ENCODE measurements around the gene GREB1L.

The GREB1L gene

DNA sequence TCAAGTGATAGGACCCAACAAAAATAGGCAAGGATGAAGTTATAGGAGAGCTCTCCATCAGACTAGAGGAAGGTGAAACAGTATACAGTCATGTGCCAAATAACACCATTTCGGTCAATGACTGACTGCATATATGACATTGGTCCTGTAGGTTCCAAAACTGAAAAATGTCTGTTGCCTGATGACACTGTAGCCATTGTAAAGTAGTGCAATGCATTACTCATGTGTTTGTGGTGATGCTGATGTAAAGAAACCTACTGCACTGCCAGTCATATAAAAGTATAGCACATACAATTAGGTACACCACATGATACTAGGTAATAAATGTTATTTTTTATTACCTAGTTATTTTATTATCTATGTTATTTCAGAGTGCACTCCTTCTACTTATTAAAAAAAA, 147.9 kb downstream of the GREB1L start:
- TF ChIP-seq EZH2phosphoT487 (IDR thresholded peaks at IDR 0.05; ENCODE audit: low read depth) = no peak
- TF ChIP-seq, protein P1, sequence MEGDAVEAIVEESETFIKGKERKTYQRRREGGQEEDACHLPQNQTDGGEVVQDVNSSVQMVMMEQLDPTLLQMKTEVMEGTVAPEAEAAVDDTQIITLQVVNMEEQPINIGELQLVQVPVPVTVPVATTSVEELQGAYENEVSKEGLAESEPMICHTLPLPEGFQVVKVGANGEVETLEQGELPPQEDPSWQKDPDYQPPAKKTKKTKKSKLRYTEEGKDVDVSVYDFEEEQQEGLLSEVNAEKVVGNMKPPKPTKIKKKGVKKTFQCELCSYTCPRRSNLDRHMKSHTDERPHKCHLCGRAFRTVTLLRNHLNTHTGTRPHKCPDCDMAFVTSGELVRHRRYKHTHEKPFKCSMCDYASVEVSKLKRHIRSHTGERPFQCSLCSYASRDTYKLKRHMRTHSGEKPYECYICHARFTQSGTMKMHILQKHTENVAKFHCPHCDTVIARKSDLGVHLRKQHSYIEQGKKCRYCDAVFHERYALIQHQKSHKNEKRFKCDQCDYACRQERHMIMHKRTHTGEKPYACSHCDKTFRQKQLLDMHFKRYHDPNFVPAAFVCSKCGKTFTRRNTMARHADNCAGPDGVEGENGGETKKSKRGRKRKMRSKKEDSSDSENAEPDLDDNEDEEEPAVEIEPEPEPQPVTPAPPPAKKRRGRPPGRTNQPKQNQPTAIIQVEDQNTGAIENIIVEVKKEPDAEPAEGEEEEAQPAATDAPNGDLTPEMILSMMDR (IDR thresholded peaks at IDR 0.05; ENCODE audit: low read depth, low read length) = no peak
- Histone ChIP-seq H3K4me1 (ENCODE audit: low read length) (no peaks in the 10 kb centered on the region), H3K9me3 (ENCODE audit: insufficient read depth, low read length) (no peaks in the 10 kb centered on the region), H3K4me2 (ENCODE audit: low read length) (no peak overlapping the region), H2AFZ (ENCODE audit: low read depth, low read length) (peak overlapping the region; percentile 6; the same call in 1 of the 2 replicates), H3K9ac (ENCODE audit: low read length) (no peak overlapping the region), H3K79me2 (ENCODE audit: low read length) (no peaks in the 10 kb centered on the region), H3K27me3 (ENCODE audit: low read depth, low read length) (no peaks in the 10 kb centered on the region), H3K27ac (ENCODE audit: low read length) (no peak overlapping the region), H4K20me1 (ENCODE audit: insufficient read depth, low read length) (no peaks in the 10 kb centered on the region), H3K4me3 (ENCODE audit: low read length) (no peak overlapping the region), H3K36me3 (replicated peaks; ENCODE audit: low read depth, low read length) (no peaks in the 10 kb centered on the region)

DNA sequence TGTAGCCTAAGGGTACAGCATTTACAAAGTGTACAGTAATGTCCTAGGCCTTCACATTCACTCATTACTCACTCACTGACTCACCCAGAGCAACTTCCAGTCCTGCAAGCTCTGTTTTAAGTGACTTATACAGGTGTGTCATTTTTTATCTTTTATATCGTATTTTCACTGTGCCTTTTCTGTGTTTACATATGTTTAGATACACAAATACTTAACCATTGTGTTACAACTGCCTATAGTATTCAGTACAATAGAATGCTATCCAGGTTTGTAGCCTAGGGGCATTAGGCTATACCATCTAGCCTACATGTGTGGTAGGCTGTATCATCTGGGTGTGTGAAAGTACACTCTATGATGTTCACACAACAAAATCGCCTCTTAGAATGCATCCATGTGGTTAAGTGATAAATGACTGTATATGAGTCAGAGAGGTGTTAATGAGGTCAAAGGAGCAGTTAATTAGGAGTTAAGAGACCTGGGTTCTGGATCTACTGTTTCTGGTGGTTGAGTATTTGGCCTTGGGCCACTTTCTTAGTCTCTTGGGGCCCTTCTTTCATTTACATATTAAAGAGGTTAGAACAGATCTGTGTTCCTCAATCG, 149.1 kb downstream of the GREB1L start:
- H3K27ac ChIP-seq (ENCODE audit: low read length) = no peak overlapping the region
- H3K4me3 ChIP-seq (ENCODE audit: low read length) = no peak overlapping the region
- no peak overlapping the region for H3K9ac ChIP-seq (ENCODE audit: low read length)
- no peaks in the 10 kb centered on the region for H3K9me3 ChIP-seq (ENCODE audit: insufficient read depth, low read length)
- no peaks in the 10 kb centered on the region for H4K20me1 ChIP-seq (ENCODE audit: insufficient read depth, low read length)
- TF ChIP-seq EZH2phosphoT487 (IDR thresholded peaks at IDR 0.05; ENCODE audit: low read depth) = no peak
- TF ChIP-seq, protein P1 (IDR thresholded peaks at IDR 0.05; ENCODE audit: low read depth, low read length) = no peak
- no peaks in the 10 kb centered on the region for H3K79me2 ChIP-seq (ENCODE audit: low read length)
- no peaks in the 10 kb centered on the region for H3K36me3 ChIP-seq (replicated peaks; ENCODE audit: low read depth, low read length)
- H3K27me3 ChIP-seq (ENCODE audit: low read depth, low read length) = no peaks in the 10 kb centered on the region
- no peak overlapping the region for H3K4me2 ChIP-seq (ENCODE audit: low read length)
- no peak overlapping the region for H2AFZ ChIP-seq (ENCODE audit: low read depth, low read length)
- H3K4me1 ChIP-seq (ENCODE audit: low read length) = no peaks in the 10 kb centered on the region

GRCh38 chr18:21393986-21394385, 152.0 kb downstream of the GREB1L start:
- Histone ChIP-seq H3K27me3 (ENCODE audit: low read depth, low read length) (0 out of 2 replicates have a peak, but pooled peaks cover 2% of the 10 kb centered on the region), H3K4me3 (ENCODE audit: low read length) (no peak overlapping the region), H3K27ac (ENCODE audit: low read length) (no peak overlapping the region), H3K9me3 (ENCODE audit: insufficient read depth, low read length) (no peaks in the 10 kb centered on the region), H3K36me3 (replicated peaks; ENCODE audit: low read depth, low read length) (no peaks in the 10 kb centered on the region), H3K9ac (ENCODE audit: low read length) (no peak overlapping the region), H4K20me1 (ENCODE audit: insufficient read depth, low read length) (no peaks in the 10 kb centered on the region), H3K79me2 (ENCODE audit: low read length) (no peaks in the 10 kb centered on the region), H3K4me2 (ENCODE audit: low read length) (no peak overlapping the region), H2AFZ (ENCODE audit: low read depth, low read length) (no peak overlapping the region), H3K4me1 (ENCODE audit: low read length) (no peaks in the 10 kb centered on the region)
- TF ChIP-seq, protein P1 (IDR thresholded peaks at IDR 0.05; ENCODE audit: low read depth, low read length) = no peak
- no peak for TF ChIP-seq EZH2phosphoT487 (IDR thresholded peaks at IDR 0.05; ENCODE audit: low read depth)

GRCh38 chr18:21398121-21398520, 156.1 kb downstream of the GREB1L start:
- no peaks in the 10 kb centered on the region for H3K4me1 ChIP-seq (ENCODE audit: low read length)
- no peak overlapping the region for H2AFZ ChIP-seq (ENCODE audit: low read depth, low read length)
- no peak overlapping the region for H3K27ac ChIP-seq (ENCODE audit: low read length)
- H3K4me2 ChIP-seq (ENCODE audit: low read length) = no peak overlapping the region
- no peaks in the 10 kb centered on the region for H4K20me1 ChIP-seq (ENCODE audit: insufficient read depth, low read length)
- no peak overlapping the region for H3K9ac ChIP-seq (ENCODE audit: low read length)
- peaks cover 14% of the 10 kb centered on the region; the same call in 1 of the 2 replicates for H3K27me3 ChIP-seq (ENCODE audit: low read depth, low read length)
- H3K79me2 ChIP-seq (ENCODE audit: low read length) = no peaks in the 10 kb centered on the region
- H3K9me3 ChIP-seq (ENCODE audit: insufficient read depth, low read length) = no peaks in the 10 kb centered on the region
- no peaks in the 10 kb centered on the region for H3K36me3 ChIP-seq (replicated peaks; ENCODE audit: low read depth, low read length)
- TF ChIP-seq, protein P1 (IDR thresholded peaks at IDR 0.05; ENCODE audit: low read depth, low read length) = no peak
- no peak for TF ChIP-seq EZH2phosphoT487 (IDR thresholded peaks at IDR 0.05; ENCODE audit: low read depth)
- no peak overlapping the region for H3K4me3 ChIP-seq (ENCODE audit: low read length)

Measured in OCI-LY3 (cell line).